ENCODE data around the gene TUBG2.

TUBG2 gene

GRCh38 chr17:42694524-42694923 lies 35.4 kb downstream of the TUBG2 start:
- no peak for DNase-seq (ENCODE audit: low read depth)
- no peak for TF ChIP-seq CTCF (IDR thresholded peaks at IDR 0.05; ENCODE audit: insufficient read depth, low read depth, low read length, missing control alignments)
- no peak overlapping the region for H3K4me3 ChIP-seq (ENCODE audit: low read depth, low read length)

DNA sequence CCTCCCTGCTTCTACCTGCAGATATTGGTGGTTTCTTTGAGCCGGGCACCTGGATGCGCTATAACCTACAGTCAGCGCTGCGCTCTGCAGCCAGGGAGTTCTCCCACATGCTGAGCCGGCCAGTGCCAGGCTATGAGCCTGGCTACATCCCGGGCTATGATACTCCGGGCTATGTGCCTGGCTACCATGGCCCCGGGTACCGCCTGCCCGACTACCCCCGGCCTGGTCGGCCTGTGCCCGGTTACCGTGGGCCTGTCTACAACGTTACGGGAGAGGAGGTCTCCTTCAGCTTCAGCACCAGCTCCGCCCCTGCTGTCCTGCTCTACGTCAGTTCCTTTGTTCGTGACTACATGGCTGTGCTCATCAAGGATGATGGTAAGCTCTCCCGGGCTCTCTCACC lies 36.4 kb downstream of the TUBG2 start:
- H3K4me3 ChIP-seq (ENCODE audit: low read depth, low read length), result no peak overlapping the region
- DNase-seq (ENCODE audit: low read depth), result no peak
- TF ChIP-seq CTCF (IDR thresholded peaks at IDR 0.05; ENCODE audit: insufficient read depth, low read depth, low read length, missing control alignments), result no peak

DNA sequence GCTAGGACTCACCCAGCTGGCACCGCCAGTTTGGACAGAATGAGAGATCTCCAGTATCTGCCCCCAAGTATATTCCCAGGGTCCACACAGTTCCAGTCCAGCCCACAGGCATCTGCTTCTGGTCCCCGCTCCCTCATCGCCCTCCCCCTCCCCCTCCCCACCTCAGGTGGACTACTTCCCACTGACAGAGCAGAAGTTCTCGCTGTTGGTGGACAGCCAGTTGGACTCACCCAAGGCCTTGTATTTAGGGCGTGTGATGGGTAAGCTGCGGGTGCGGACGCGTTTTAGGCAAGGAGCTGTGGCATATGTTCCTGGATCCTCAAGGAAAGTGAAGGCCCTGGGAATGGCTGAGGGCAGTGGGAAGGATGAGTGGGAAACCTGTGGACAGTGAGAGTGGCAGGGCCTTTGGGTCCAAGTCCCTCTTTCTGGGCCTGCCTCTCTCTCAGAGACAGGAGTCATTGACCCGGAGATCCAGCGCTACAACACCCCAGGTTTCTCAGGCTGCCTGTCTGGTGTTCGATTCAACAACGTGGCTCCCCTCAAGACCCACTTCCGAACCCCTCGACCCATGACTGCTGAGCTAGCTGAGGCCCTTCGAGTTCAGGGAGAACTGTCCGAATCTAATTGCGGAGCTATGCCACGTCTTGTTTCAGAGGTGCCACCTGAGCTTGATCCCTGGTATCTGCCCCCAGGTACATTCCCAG lies 38.2 kb downstream of the TUBG2 start:
- no peak for TF ChIP-seq CTCF (IDR thresholded peaks at IDR 0.05; ENCODE audit: insufficient read depth, low read depth, low read length, missing control alignments)
- H3K4me3 ChIP-seq (ENCODE audit: low read depth, low read length), result no peak overlapping the region

GRCh38 chr17:42698736-42699414 lies 39.8 kb downstream of the TUBG2 start:
- no peak for DNase-seq (ENCODE audit: low read depth)
- TF ChIP-seq CTCF (IDR thresholded peaks at IDR 0.05; ENCODE audit: insufficient read depth, low read depth, low read length, missing control alignments), result no peak

More for the DNA sequence above, 38.2 kb downstream of the TUBG2 start:
- DNase-seq (ENCODE audit: low read depth), result no peak

DNA sequence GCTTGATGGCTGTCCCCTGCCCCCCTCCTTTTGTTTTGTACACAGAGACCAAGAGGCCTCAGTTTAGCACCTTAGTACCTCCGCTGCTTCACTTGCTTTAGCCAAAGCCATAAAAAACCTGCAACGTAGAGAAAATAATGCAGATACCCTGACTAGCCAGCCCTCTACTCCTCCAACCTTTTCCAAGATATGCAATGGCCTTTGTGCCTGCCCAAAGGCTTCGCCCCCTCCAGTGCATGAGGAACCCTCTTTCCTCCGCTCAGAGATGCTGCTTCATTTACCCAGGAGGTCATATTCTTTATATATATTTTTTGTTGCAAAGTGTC lies 40.3 kb downstream of the TUBG2 start:
- DNase-seq (ENCODE audit: low read depth), result no peak
- H3K4me3 ChIP-seq (ENCODE audit: low read depth, low read length), result no peak overlapping the region
- TF ChIP-seq CTCF (IDR thresholded peaks at IDR 0.05; ENCODE audit: insufficient read depth, low read depth, low read length, missing control alignments), result no peak

More at GRCh38 chr17:42698736-42699414, 39.8 kb downstream of the TUBG2 start:
- H3K4me3 ChIP-seq (ENCODE audit: low read depth, low read length), result no peak overlapping the region

DNA sequence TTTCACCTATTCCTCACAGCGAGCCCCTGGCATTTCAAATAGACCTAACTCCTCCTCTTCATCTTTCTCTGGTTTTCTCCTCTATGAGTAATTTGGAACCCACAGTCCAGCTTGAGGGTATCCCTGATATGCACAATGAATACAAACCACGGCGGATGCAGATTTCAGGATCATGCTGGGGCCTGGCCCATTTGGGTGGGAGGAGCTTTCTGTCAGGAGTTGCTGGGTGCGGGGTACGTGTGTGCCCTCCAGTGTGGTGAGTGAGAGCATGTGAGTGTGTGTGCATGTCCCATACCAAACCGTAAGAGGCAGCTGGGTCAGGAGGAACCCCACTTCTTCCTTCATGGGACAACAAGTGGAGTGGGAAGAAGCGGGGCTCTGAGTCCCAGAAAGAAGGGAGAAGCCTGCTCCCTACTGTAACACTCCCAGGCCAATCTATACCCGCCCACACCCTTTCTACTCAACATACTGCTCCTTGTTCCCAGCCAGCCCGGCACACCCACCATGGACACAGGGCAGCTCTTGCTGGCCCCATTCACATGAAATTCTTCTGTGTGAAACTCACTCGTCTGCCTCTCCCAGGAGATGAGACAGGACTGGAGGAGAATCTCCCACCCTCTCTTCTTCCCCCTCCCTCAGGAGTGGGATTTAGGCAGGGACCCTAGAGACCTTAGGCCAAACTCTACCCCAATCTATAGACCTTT lies 41.7 kb downstream of the TUBG2 start:
- no peak for TF ChIP-seq CTCF (IDR thresholded peaks at IDR 0.05; ENCODE audit: insufficient read depth, low read depth, low read length, missing control alignments)
- no peak for DNase-seq (ENCODE audit: low read depth)
- H3K4me3 ChIP-seq (ENCODE audit: low read depth, low read length), result no peak overlapping the region

All from GM12865 (cell line).